Pancreas (tissue), 10 donors: ENCODE measurements around the gene CALN1. TPM values are rescaled to one million over a fixed set of nuclear protein-coding genes. Genes with fewer than 3 reads are reported as not detected.

Source experiments
- ATAC-seq, 4 donors: fragments of 200-7000 bp; cut with Tn5 transposase; one replicate each; pipeline versions ENCODE4 v1.8.0 to v1.9.1; 2020; ENCODE audit warnings: mild to moderate bottlenecking in 4 of 4, moderate library complexity in 4 of 4
- DNase-seq, 6 donors: peaks; one replicate each; pipeline ENCODE4 v3.0.0-alpha.2; 2020
- FAIRE-seq: peaks from 2 replicates; lab custom pipeline; 2012; peaks lifted over from hg19 to GRCh38; lab: Jason Lieb, UNC
- H3K27ac ChIP-seq, 4 donors: fragments of 200-600 bp; sonication (generic); 1 replicate in 3 of 4; 2 replicates in 1 of 4; pipeline versions ENCODE4 v1.5.0 to v1.8.0; 2020
- H3K27me3 ChIP-seq, 4 donors: fragments of 200-600 bp; one replicate each; pipeline ENCODE4 v1.8.0; 2021
- H3K36me3 ChIP-seq, 3 donors: fragments of 200-600 bp; sonication (generic) in 1 of 3; one replicate each; pipeline versions ENCODE4 v1.5.0 to v1.8.0; 2020 to 2021
- H3K4me1 ChIP-seq, 3 donors: fragments of 200-600 bp; one replicate each; pipeline ENCODE4 v1.8.0; 2021
- H3K4me3 ChIP-seq, 4 donors: fragments of 200-600 bp; sonication (generic) in 2 of 4; one replicate each; pipeline versions ENCODE4 v1.5.0 to v1.8.0; 2020 to 2021
- H3K9me3 ChIP-seq, 4 donors: fragments of 200-600 bp; one replicate each; pipeline ENCODE4 v1.8.0; 2021
- WGBS, 2 donors: extraction: QIAGEN DNeasy Blood & Tissue Kit; methylation state at CpG; one replicate each; pipeline ENCODE4 v1.1.7; 2013; 5-methylcytosine and 5-hydroxymethylcytosine counted together
- intact Hi-C, 3 donors: fragments of 100-400 bp; cut with DNase I; formaldehyde crosslinking; loops; one replicate each; pipeline versions ENCODE4 v1.11.1 to v1.14.2; 2022
- polyA plus RNA-seq, 2 donors: library from polyadenylated mRNA; stranded (reverse); fragments of 200-250 nt; gene quantifications; one replicate each; pipeline ENCODE4 v1.2.3, GENCODE V29; 2013
- total RNA-seq, 6 donors: library from RNA; stranded (reverse); fragmentation: NEBNext Ultra II Directional in 4 of 6; extraction: Animal tissue kit (Norgen Biotek cat#: 25700) in 4 of 6; gene quantifications; one replicate each; pipeline versions ENCODE4 v1.2.1 to v1.2.4, GENCODE V29; 2021 to 2023
- TF ChIP-seq, protein P1 (sequence below), 4 donors: fragments of 200-600 bp; sonication (generic) in 3 of 4; IDR thresholded peaks; one replicate each; pipeline versions ENCODE4 v1.5.0 to v1.8.0; 2021; ENCODE audit warnings: antibody characterized with exemption in 4 of 4
- donor health status: healthy with polysubstance abuse.
- donor health status: DM: no; HTN: no; CAD: no; lungs with moderate emphysema.
- donor health status: DM: no; HTN: no; CAD: no.
- donor health status: control.
- donor health status: control.
- donor health status: Bipolar disorder and iron deficiency.
- donor health status: DM: yes; HTN: yes; CAD: no.
- donor health status: DM: no; HTN: no; CAD: no.
- donor health status: DM: no; HTN: no; CAD: no.
- donor health status: DM: yes; HTN: yes; CAD: no.

The CALN1 gene
- total and polyA plus RNA-seq, 8 donors: 0.39 to 18.4 (median 1.5) TPM

GRCh38 chr7:72310301-72310700 lies 101.8 kb downstream of the CALN1 start:
- H3K27ac ChIP-seq: no peak overlapping the region
- H3K4me3 ChIP-seq: no peak overlapping the region
- H3K36me3 ChIP-seq: no peaks in the 10 kb centered on the region
- H3K4me1 ChIP-seq: no peaks in the 10 kb centered on the region
- TF ChIP-seq, protein P1, sequence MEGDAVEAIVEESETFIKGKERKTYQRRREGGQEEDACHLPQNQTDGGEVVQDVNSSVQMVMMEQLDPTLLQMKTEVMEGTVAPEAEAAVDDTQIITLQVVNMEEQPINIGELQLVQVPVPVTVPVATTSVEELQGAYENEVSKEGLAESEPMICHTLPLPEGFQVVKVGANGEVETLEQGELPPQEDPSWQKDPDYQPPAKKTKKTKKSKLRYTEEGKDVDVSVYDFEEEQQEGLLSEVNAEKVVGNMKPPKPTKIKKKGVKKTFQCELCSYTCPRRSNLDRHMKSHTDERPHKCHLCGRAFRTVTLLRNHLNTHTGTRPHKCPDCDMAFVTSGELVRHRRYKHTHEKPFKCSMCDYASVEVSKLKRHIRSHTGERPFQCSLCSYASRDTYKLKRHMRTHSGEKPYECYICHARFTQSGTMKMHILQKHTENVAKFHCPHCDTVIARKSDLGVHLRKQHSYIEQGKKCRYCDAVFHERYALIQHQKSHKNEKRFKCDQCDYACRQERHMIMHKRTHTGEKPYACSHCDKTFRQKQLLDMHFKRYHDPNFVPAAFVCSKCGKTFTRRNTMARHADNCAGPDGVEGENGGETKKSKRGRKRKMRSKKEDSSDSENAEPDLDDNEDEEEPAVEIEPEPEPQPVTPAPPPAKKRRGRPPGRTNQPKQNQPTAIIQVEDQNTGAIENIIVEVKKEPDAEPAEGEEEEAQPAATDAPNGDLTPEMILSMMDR (IDR thresholded peaks at IDR 0.05): no peak
- no peak for ATAC-seq
- H3K27me3 ChIP-seq: no peaks in the 10 kb centered on the region
- WGBS, 2 donors: 77 to 79% methylated on average over 4 of the region's 4 CpGs
- H3K9me3 ChIP-seq: no peaks in the 10 kb centered on the region
- no peak for FAIRE-seq
- DNase-seq: no peak
- intact Hi-C loops: no loop called here

DNA sequence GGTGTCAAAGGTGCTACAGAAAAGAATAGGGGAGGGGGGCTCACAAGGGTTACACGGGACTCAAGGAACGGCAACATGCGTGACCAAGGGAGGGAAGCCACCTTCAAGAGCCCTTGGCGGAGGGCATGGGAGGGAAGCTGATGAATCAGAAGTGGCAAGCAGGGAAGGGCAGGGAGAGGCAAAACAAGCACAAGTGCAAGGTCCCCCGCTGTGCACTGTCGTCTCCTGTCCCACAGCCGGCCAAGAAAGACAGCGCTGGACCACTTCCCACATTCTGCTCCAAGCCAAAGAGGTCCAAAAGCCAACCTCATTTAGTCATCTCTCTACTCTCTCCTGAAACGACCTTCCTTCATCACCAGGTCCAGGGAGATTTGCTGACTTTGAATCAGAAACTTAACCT lies 102.7 kb downstream of the CALN1 start:
- ATAC-seq: no peak
- no peaks in the 10 kb centered on the region for H3K36me3 ChIP-seq
- no peaks in the 10 kb centered on the region for H3K9me3 ChIP-seq
- H3K27ac ChIP-seq: no peak overlapping the region
- TF ChIP-seq, protein P1 (IDR thresholded peaks at IDR 0.05): no peak
- FAIRE-seq: no peak
- intact Hi-C loops: no loop called here
- 78 to 89% methylated on average over 9 of the region's 9 CpGs for WGBS, 2 donors
- no peak overlapping the region for H3K4me3 ChIP-seq
- no peak for DNase-seq
- no peaks in the 10 kb centered on the region for H3K4me1 ChIP-seq
- no peaks in the 10 kb centered on the region for H3K27me3 ChIP-seq

DNA sequence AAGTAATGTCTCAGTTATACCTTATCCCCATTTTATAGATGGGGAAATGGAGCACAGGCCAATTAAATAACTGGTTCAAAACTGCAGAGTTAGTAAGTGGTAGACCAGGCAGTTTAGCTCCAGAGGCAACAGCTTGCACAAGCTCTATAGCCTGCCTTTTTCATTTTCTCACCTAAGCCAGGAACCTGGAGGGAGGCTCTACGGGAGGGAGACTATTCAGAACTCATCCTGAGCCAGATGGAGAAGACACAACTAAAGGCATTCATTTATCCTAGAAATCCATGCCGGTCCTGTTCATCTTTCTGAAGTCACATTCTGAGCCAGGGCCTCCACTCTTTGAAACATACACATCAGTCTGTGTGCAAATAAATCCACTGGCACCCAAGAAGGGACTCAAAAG lies 103.2 kb downstream of the CALN1 start:
- WGBS, 2 donors: 74% methylated on average over 2 of the region's 2 CpGs
- no peak overlapping the region for H3K4me3 ChIP-seq
- no peak for FAIRE-seq

DNA sequence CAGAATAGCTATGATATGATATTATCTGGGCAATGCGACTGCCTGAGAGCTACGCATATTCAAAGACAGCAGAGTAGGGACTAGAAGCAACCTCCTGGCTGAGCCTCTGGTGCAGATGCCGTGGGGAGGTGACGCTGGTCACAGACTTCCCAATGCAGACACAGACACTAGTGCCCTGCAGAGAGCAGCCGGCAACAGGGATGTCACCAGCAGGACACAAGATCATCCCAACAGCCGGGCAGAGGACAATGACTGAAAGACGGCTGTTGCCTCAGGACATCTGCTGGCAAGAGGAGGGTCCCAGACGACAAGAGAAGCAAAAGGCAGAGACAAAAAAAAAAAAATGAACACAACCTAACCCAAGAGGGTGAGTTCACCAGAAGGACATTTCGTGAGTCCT lies 104.6 kb downstream of the CALN1 start:
- DNase-seq: no peak
- ATAC-seq: no peak
- TF ChIP-seq, protein P1 (IDR thresholded peaks at IDR 0.05): no peak
- intact Hi-C loops: no loop called here
- no peak for FAIRE-seq
- H3K27ac ChIP-seq: no peak overlapping the region
- H3K4me1 ChIP-seq: no peaks in the 10 kb centered on the region
- H3K9me3 ChIP-seq: no peaks in the 10 kb centered on the region
- H3K27me3 ChIP-seq: no peaks in the 10 kb centered on the region
- 67 to 78% methylated on average over 9 of the region's 9 CpGs for WGBS, 2 donors
- H3K4me3 ChIP-seq: no peak overlapping the region
- no peaks in the 10 kb centered on the region for H3K36me3 ChIP-seq

More for the DNA sequence above, 103.2 kb downstream of the CALN1 start:
- intact Hi-C loops: no loop called here
- TF ChIP-seq, protein P1 (IDR thresholded peaks at IDR 0.05): no peak
- no peak for DNase-seq
- Histone ChIP-seq H3K27ac (no peak overlapping the region), H3K4me1 (no peaks in the 10 kb centered on the region), H3K36me3 (no peaks in the 10 kb centered on the region), H3K27me3 (no peaks in the 10 kb centered on the region), H3K9me3 (no peaks in the 10 kb centered on the region)
- no peak for ATAC-seq

- TF ChIP-seq, protein P1 (IDR thresholded peaks at IDR 0.05): no peak
- intact Hi-C loops: no loop called here
- WGBS, 2 donors: 72 to 75% methylated on average over 1 of the region's 1 CpG
- Histone ChIP-seq H3K27ac (no peak overlapping the region), H3K9me3 (no peaks in the 10 kb centered on the region), H3K27me3 (no peaks in the 10 kb centered on the region), H3K4me1 (no peaks in the 10 kb centered on the region), H3K36me3 (no peaks in the 10 kb centered on the region), H3K4me3 (no peak overlapping the region)
- no peak for FAIRE-seq
- ATAC-seq: no peak
- no peak for DNase-seq
Measured at GRCh38 chr7:72298912-72299311, 113.2 kb downstream of the CALN1 start.
